Skeletal muscle tissue (tissue), 4 donors: ENCODE measurements around the gene RCOR1. TPM values are rescaled to one million over a fixed set of nuclear protein-coding genes. Genes with fewer than 3 reads are reported as not detected.
A peak's percentile ranks its signal among the peaks of the same experiment; 100 is the strongest.

Source experiments
- H3K27ac ChIP-seq: one replicate; pipeline ENCODE4 v1.7.0; 2013; ENCODE audit warnings: mild to moderate bottlenecking, low read depth, low read length, inconsistent platforms
- H3K27me3 ChIP-seq, 3 donors: one replicate each; pipeline ENCODE4 v1.7.0; 2013; ENCODE audit warnings: low read length in 3 of 3; ENCODE audit not compliant: control insufficient read depth in 3 of 3, insufficient read depth in 3 of 3
- H3K36me3 ChIP-seq, 3 donors: one replicate each; pipeline ENCODE4 v1.7.0; 2013; ENCODE audit warnings: low read length in 3 of 3; ENCODE audit not compliant: control insufficient read depth in 3 of 3, insufficient read depth in 3 of 3
- H3K4me1 ChIP-seq, 3 donors: one replicate each; pipeline ENCODE4 v1.7.0; 2013; ENCODE audit warnings: low read length in 3 of 3, mild to moderate bottlenecking in 3 of 3; ENCODE audit not compliant: control insufficient read depth in 3 of 3, insufficient read depth in 3 of 3
- H3K4me3 ChIP-seq, 3 donors: one replicate each; pipeline ENCODE4 v1.7.0; 2013; ENCODE audit warnings: low read length in 3 of 3
- H3K9ac ChIP-seq, 3 donors: one replicate each; pipeline ENCODE4 v1.7.0; 2013; ENCODE audit warnings: low read length in 3 of 3, mild to moderate bottlenecking in 3 of 3, moderate library complexity in 2 of 3, low read depth in 1 of 3
- H3K9me3 ChIP-seq, 3 donors: one replicate each; pipeline ENCODE4 v1.7.0; 2013; ENCODE audit warnings: low read length in 3 of 3; ENCODE audit not compliant: control insufficient read depth in 3 of 3
- total RNA-seq: library from RNA; depleted of rRNA; stranded (reverse); fragments of >200 nt; gene quantifications from one replicate; pipeline ENCODE4 v1.2.3, GENCODE V29; 2014
- donor health status: Osteomylitis.

The RCOR1 gene
- total RNA-seq, 1 donor from 2014 or later = 10.4 TPM

- Histone ChIP-seq H3K9ac (no peak overlapping the region), H3K4me3 (no peak overlapping the region), H3K9me3 (no peaks in the 10 kb centered on the region), H3K27ac (no peak overlapping the region), H3K4me1 (no peaks in the 10 kb centered on the region), H3K36me3 (no peaks in the 10 kb centered on the region), H3K27me3 (peaks cover 0 to 7% (median 0%) of the 10 kb centered on the region in 3 donors)
Measured at GRCh38 chr14:102771144-102771543, 178.7 kb downstream of the RCOR1 start.

- H3K27me3 ChIP-seq = peaks cover 0 to 2% (median 0%) of the 10 kb centered on the region in 3 donors
- H3K27ac ChIP-seq = no peak overlapping the region
Measured at GRCh38 chr14:102772781-102773570, 180.5 kb downstream of the RCOR1 start.

GRCh38 chr14:102774391-102775153 is 182.1 kb downstream of the RCOR1 start:
- H3K9ac ChIP-seq = no peak overlapping the region
- H3K27me3 ChIP-seq = no peaks in the 10 kb centered on the region
- no peak overlapping the region for H3K4me3 ChIP-seq
- H3K9me3 ChIP-seq = no peaks in the 10 kb centered on the region
- peaks cover 0 to 11% (median 8%) of the 10 kb centered on the region in 3 donors for H3K4me1 ChIP-seq
- no peaks in the 10 kb centered on the region for H3K36me3 ChIP-seq
- H3K27ac ChIP-seq = no peak overlapping the region

More at GRCh38 chr14:102772781-102773570, 180.5 kb downstream of the RCOR1 start:
- Histone ChIP-seq H3K9me3 (no peaks in the 10 kb centered on the region), H3K36me3 (no peaks in the 10 kb centered on the region), H3K4me3 (no peak overlapping the region), H3K4me1 (peaks cover 0 to 4% (median 0%) of the 10 kb centered on the region in 3 donors), H3K9ac (no peak overlapping the region)

- H3K27ac ChIP-seq = peak overlapping the region; percentile 62
- H3K4me1 ChIP-seq = peaks cover 0 to 11% (median 8%) of the 10 kb centered on the region in 3 donors
- H3K27me3 ChIP-seq = no peaks in the 10 kb centered on the region
- H3K9me3 ChIP-seq = no peaks in the 10 kb centered on the region
- no peaks in the 10 kb centered on the region for H3K36me3 ChIP-seq
- H3K9ac ChIP-seq = peak overlapping the region in 1 of 3 donors; percentile 41
- H3K4me3 ChIP-seq = no peak overlapping the region
Measured at GRCh38 chr14:102775855-102776760, 183.7 kb downstream of the RCOR1 start.

- Histone ChIP-seq H3K9me3 (no peaks in the 10 kb centered on the region), H3K27ac (peak within 1 kb of the TSS; percentile 62), H3K4me1 (peaks cover 0 to 11% (median 8%) of the 10 kb centered on the region in 3 donors), H3K36me3 (no peaks in the 10 kb centered on the region), H3K27me3 (no peaks in the 10 kb centered on the region), H3K4me3 (peak within 1 kb of the TSS; percentile 54 to 85 (median 79)), H3K9ac (peak within 1 kb of the TSS; percentile 41 to 81 (median 78))
Measured at GRCh38 chr14:102776761-102777710, 184.6 kb downstream of the RCOR1 start, which contains the start of gene TRAF3. Gene TRAF3 (plus strand): TSS chr14:102777449. CDS start chr14:102870202, 92,753 bp downstream.

- Histone ChIP-seq H3K9ac (peak overlapping the region; percentile 41 to 81 (median 78)), H3K36me3 (no peaks in the 10 kb centered on the region), H3K27me3 (no peaks in the 10 kb centered on the region), H3K9me3 (no peaks in the 10 kb centered on the region), H3K4me1 (peaks cover 0 to 11% (median 8%) of the 10 kb centered on the region in 3 donors), H3K27ac (peak overlapping the region; percentile 60), H3K4me3 (peak overlapping the region; percentile 54 to 85 (median 79))
Measured at GRCh38 chr14:102777711-102778337, 185.4 kb downstream of the RCOR1 start.

- no peaks in the 10 kb centered on the region for H3K36me3 ChIP-seq
- H3K4me1 ChIP-seq = peaks cover 0 to 11% (median 8%) of the 10 kb centered on the region in 3 donors
- H3K27ac ChIP-seq = peak overlapping the region; percentile 60
Measured at GRCh38 chr14:102778338-102779083, 186.1 kb downstream of the RCOR1 start.

GRCh38 chr14:102779084-102779462 is 186.6 kb downstream of the RCOR1 start:
- no peaks in the 10 kb centered on the region for H3K27me3 ChIP-seq
- peaks cover 0 to 11% (median 8%) of the 10 kb centered on the region in 3 donors for H3K4me1 ChIP-seq
- H3K4me3 ChIP-seq = peak overlapping the region in 2 of 3 donors; percentile 79 to 85
- no peaks in the 10 kb centered on the region for H3K36me3 ChIP-seq
- no peaks in the 10 kb centered on the region for H3K9me3 ChIP-seq
- no peak overlapping the region for H3K27ac ChIP-seq
- peak overlapping the region in 1 of 3 donors; percentile 81 for H3K9ac ChIP-seq

More at GRCh38 chr14:102778338-102779083, 186.1 kb downstream of the RCOR1 start:
- peak overlapping the region; percentile 54 to 85 (median 79) for H3K4me3 ChIP-seq
- peak overlapping the region; percentile 41 to 81 (median 78) for H3K9ac ChIP-seq
- H3K27me3 ChIP-seq = no peaks in the 10 kb centered on the region
- no peaks in the 10 kb centered on the region for H3K9me3 ChIP-seq
